ENCODE data around the gene MOB3C. TPM values are rescaled to one million over a fixed set of nuclear protein-coding genes. Genes with fewer than 3 reads are reported as not detected.

Gene MOB3C
- total RNA-seq, 1 donor from 2014 or later, result 8.4 TPM

DNA sequence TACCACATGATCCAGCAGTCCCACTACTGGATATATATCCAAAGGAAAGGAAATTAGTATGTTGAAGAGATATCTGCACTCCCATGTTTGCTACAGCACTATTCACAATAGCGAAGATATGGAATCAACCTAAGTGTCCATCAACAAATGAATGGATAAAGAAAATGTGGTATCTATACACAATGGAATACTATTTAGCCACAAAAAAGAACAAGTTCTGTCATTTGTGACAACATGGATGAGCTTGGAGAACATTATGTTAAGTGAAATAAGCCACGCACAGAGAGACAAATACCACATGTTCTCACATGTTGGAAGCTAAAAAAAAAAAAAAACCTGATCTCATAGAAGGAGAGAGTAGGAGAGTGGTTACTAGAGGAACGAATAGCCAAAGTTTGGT, 33.9 kb upstream of the MOB3C start:
- no peaks in the 10 kb centered on the region for H3K36me3 ChIP-seq (ENCODE audit: control insufficient read depth, insufficient read depth, low read length)
- FAIRE-seq (no peak), DNase-seq (ENCODE audit: low read depth) (no peak)
- no peak overlapping the region for H3K4me3 ChIP-seq (ENCODE audit: low read depth, low read length)
- H3K27me3 ChIP-seq (ENCODE audit: control insufficient read depth, insufficient read depth, low read length), result no peaks in the 10 kb centered on the region
- TF ChIP-seq CTCF (IDR thresholded peaks at IDR 0.05; ENCODE audit: insufficient read depth, low read length, severe bottlenecking), result no peak

- no peak for TF ChIP-seq CTCF (IDR thresholded peaks at IDR 0.05; ENCODE audit: insufficient read depth, low read length, severe bottlenecking)
- H3K4me3 ChIP-seq (ENCODE audit: low read depth, low read length), result no peak overlapping the region
- H3K36me3 ChIP-seq (ENCODE audit: control insufficient read depth, insufficient read depth, low read length), result no peaks in the 10 kb centered on the region
- no peaks in the 10 kb centered on the region for H3K27me3 ChIP-seq (ENCODE audit: control insufficient read depth, insufficient read depth, low read length)
- DNase-seq (ENCODE audit: low read depth) (no peak), FAIRE-seq (no peak)
These were observed 33.2 kb upstream of the MOB3C start for GRCh38 chr1:46649764-46650163.

GRCh38 chr1:46647611-46648010, 31.0 kb upstream of the MOB3C start:
- TF ChIP-seq CTCF (IDR thresholded peaks at IDR 0.05; ENCODE audit: insufficient read depth, low read length, severe bottlenecking), result no peak
- Histone ChIP-seq H3K27me3 (ENCODE audit: control insufficient read depth, insufficient read depth, low read length) (no peaks in the 10 kb centered on the region), H3K4me3 (ENCODE audit: low read depth, low read length) (no peak overlapping the region), H3K36me3 (ENCODE audit: control insufficient read depth, insufficient read depth, low read length) (no peaks in the 10 kb centered on the region)
- DNase-seq (ENCODE audit: low read depth) (no peak), FAIRE-seq (no peak)

- no peak for TF ChIP-seq CTCF (IDR thresholded peaks at IDR 0.05; ENCODE audit: insufficient read depth, low read length, severe bottlenecking)
- Histone ChIP-seq H3K4me3 (ENCODE audit: low read depth, low read length) (no peak overlapping the region), H3K36me3 (ENCODE audit: control insufficient read depth, insufficient read depth, low read length) (no peaks in the 10 kb centered on the region), H3K27me3 (ENCODE audit: control insufficient read depth, insufficient read depth, low read length) (no peaks in the 10 kb centered on the region)
- DNase-seq (ENCODE audit: low read depth) (no peak), FAIRE-seq (no peak)
These were observed 30.2 kb upstream of the MOB3C start for GRCh38 chr1:46646844-46647243.

GRCh38 chr1:46646331-46646730, 29.7 kb upstream of the MOB3C start:
- H3K27me3 ChIP-seq (ENCODE audit: control insufficient read depth, insufficient read depth, low read length), result no peaks in the 10 kb centered on the region
- no peak overlapping the region for H3K4me3 ChIP-seq (ENCODE audit: low read depth, low read length)
- FAIRE-seq, result no peak
- H3K36me3 ChIP-seq (ENCODE audit: control insufficient read depth, insufficient read depth, low read length), result no peaks in the 10 kb centered on the region
- no peak for DNase-seq (ENCODE audit: low read depth)
- no peak for TF ChIP-seq CTCF (IDR thresholded peaks at IDR 0.05; ENCODE audit: insufficient read depth, low read length, severe bottlenecking)

- no peak for DNase-seq (ENCODE audit: low read depth)
- H3K4me3 ChIP-seq (ENCODE audit: low read depth, low read length), result no peak overlapping the region
- no peaks in the 10 kb centered on the region for H3K36me3 ChIP-seq (ENCODE audit: control insufficient read depth, insufficient read depth, low read length)
- no peaks in the 10 kb centered on the region for H3K27me3 ChIP-seq (ENCODE audit: control insufficient read depth, insufficient read depth, low read length)
- TF ChIP-seq CTCF (IDR thresholded peaks at IDR 0.05; ENCODE audit: insufficient read depth, low read length, severe bottlenecking), result no peak
- no peak for FAIRE-seq
These were observed 29.2 kb upstream of the MOB3C start for GRCh38 chr1:46645815-46646214.
